Epithelial cell of esophagus (primary cell): Measurements from ENCODE around the gene SECISBP2.
"Not testable (repeated sequence)": the region's sequence is repeated elsewhere in the genome, so short reads cannot be mapped to it uniquely, and the experiment has no call there.

Source experiments
- DNase-seq: peaks from one replicate; pipeline ENCODE4 v3.0.0; 2010; ENCODE audit warnings: low read depth
- H3K4me3 ChIP-seq: 2 replicates; pipeline ENCODE4 v1.5.1; 2011; ENCODE audit warnings: mild to moderate bottlenecking, low read length, control low read depth
- TF ChIP-seq, protein P1 (sequence below): IDR thresholded peaks from 2 replicates; pipeline ENCODE4 v1.5.1; 2011; ENCODE audit warnings: low read depth, mild to moderate bottlenecking, low read length, control low read depth, inconsistent platforms; ENCODE audit not compliant: insufficient read depth; ENCODE audit errors: missing control alignments

Gene SECISBP2

DNA sequence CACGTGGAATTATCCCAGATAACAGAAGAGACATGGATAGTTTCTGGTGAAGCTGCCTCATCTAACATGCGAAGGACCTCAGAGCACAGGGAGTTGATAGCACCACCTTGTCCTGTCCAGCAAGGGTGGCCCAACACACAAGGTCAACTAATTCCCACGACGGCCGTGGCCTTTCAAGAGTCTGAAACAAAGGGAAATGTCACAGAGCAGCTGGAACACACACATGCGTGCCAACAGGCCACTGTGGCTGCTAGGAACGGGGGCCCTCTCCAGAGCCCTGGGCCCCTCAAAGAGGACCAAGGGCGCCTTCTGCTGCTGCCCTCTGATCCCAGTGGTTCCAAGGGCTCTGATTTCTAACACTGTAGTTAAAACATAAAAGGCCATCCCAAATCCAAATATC, 50.7 kb downstream of the SECISBP2 start:
- TF ChIP-seq, protein P1, sequence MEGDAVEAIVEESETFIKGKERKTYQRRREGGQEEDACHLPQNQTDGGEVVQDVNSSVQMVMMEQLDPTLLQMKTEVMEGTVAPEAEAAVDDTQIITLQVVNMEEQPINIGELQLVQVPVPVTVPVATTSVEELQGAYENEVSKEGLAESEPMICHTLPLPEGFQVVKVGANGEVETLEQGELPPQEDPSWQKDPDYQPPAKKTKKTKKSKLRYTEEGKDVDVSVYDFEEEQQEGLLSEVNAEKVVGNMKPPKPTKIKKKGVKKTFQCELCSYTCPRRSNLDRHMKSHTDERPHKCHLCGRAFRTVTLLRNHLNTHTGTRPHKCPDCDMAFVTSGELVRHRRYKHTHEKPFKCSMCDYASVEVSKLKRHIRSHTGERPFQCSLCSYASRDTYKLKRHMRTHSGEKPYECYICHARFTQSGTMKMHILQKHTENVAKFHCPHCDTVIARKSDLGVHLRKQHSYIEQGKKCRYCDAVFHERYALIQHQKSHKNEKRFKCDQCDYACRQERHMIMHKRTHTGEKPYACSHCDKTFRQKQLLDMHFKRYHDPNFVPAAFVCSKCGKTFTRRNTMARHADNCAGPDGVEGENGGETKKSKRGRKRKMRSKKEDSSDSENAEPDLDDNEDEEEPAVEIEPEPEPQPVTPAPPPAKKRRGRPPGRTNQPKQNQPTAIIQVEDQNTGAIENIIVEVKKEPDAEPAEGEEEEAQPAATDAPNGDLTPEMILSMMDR: no peak

GRCh38 chr9:89370593-89370992, 52.3 kb downstream of the SECISBP2 start:
- DNase-seq: no peak
- TF ChIP-seq, protein P1: no peak
- no peak overlapping the region for H3K4me3 ChIP-seq

More for the DNA sequence above, 50.7 kb downstream of the SECISBP2 start:
- no peak for DNase-seq
- no peak overlapping the region for H3K4me3 ChIP-seq

- H3K4me3 ChIP-seq, DNase-seq: not testable (repeated sequence)
Observed at GRCh38 chr9:89371791-89372190, 53.5 kb downstream of the SECISBP2 start.

- H3K4me3 ChIP-seq: no peak overlapping the region
- DNase-seq: no peak
- TF ChIP-seq, protein P1: no peak
Observed at GRCh38 chr9:89372230-89372816, 54.0 kb downstream of the SECISBP2 start.

DNA sequence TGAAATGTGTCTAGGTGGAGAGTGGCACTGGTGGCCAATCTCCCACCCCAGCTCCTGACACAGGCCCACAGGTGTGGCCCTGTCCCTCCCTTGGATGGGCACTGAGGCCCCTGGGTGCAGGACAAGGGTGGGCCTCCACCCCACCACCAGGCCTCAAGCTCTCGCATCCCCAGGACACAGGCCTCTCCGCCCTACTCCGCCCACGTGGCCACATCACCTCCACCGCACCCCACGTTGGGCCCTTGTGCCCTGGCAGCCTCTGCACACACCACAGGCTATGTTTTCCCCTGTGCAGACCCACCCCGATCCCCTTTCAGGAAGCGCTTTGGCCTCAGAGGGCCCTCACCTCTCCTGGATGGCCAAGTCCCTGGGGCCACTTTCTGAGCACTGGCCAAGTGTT, 54.7 kb downstream of the SECISBP2 start:
- no peak overlapping the region for H3K4me3 ChIP-seq
- TF ChIP-seq, protein P1: no peak
- no peak for DNase-seq

GRCh38 chr9:89374176-89374575, 55.9 kb downstream of the SECISBP2 start:
- TF ChIP-seq, protein P1: no peak
- no peak overlapping the region for H3K4me3 ChIP-seq
- DNase-seq: no peak

GRCh38 chr9:89375191-89375760, 57.0 kb downstream of the SECISBP2 start:
- no peak for DNase-seq
- no peak overlapping the region for H3K4me3 ChIP-seq
- TF ChIP-seq, protein P1: no peak

DNA sequence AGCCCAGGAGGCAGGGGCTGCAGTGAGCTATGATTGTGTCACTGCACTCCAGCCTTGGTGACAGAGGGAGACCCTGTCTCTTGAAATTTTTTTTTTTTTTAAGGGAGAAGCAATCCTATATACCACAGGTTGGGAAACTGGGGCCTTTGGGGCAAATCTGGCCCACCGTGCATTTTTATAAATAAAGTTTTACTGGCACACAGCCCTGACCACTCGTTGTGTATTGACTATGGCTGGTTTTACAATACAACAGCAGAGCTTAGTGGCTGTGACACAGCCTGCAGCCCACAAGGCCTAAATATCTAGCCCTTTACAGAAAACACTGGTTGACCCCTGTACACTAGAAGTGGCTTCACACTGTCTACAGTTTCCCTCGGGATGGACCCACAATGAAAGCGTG, 58.0 kb downstream of the SECISBP2 start:
- H3K4me3 ChIP-seq: no peak overlapping the region
- TF ChIP-seq, protein P1: no peak
- DNase-seq: no peak
